GM12801 (cell line): ENCODE data around the gene TCHP.

Experiments
- CTCF ChIP-seq: IDR thresholded peaks from one replicate; pipeline ENCODE4 v1.5.1; 2011; ENCODE audit warnings: control low read depth; ENCODE audit not compliant: insufficient read length; ENCODE audit errors: extremely low read depth

TCHP gene

GRCh38 chr12:109877504-109878246 is 22.4 kb upstream of the TCHP start:
- TF ChIP-seq CTCF, result no peak

DNA sequence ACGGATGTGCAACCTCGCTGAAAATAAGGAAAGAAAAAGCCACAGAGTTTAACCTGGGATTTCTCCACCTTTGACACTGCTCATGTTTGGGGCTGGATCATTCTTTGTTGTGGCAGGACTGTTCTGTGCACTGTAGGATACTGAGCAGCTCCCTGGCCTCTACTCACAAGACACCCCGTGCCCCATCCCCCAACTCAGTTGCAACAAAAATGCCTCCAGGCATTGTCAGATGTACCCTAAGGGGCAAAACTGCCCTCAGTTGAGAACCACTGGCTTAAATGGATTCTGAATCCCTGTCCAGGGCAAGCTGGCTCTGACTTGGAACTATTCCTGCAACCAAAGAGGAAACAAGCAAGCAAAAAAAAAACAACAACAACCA is 21.8 kb upstream of the TCHP start:
- TF ChIP-seq CTCF, result no peak

DNA sequence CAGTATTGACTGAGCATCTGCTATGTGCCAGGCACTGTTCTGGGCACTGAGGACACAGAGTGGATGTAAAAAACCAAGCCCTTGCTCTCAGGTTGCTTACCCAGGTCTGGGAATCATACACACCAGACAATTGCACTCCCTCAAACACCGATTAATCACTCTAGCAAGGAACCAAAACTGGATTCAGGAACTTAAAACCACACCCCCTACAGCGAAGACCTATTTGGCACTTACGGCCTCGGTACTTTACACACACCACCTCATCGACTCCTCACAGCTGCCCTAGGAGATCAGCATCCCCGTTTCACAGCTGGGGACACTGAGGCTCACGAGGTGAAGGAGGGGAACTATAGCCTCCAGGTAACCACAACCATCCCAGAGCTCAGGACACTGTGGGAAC is 21.3 kb upstream of the TCHP start:
- no peak for TF ChIP-seq CTCF

GRCh38 chr12:109879351-109880042 is 20.6 kb upstream of the TCHP start:
- TF ChIP-seq CTCF, result no peak

GRCh38 chr12:109880043-109880931 is 19.8 kb upstream of the TCHP start, which contains the start of gene GLTP:
GLTP (minus strand) TSS chr12:109880541; CDS start chr12:109880374, 167 bp downstream.
- TF ChIP-seq CTCF, result no peak

- no peak for TF ChIP-seq CTCF
Measured at GRCh38 chr12:109880938-109881337, 19.1 kb upstream of the TCHP start.

GRCh38 chr12:109881752-109882151 is 18.3 kb upstream of the TCHP start:
- no peak for TF ChIP-seq CTCF
